NCI-H146 (cell line): ENCODE measurements around the gene RABAC1.
A peak's percentile ranks its signal among the peaks of the same experiment; 100 is the strongest.

Source experiments
- DNase-seq: peaks from one replicate; lab custom pipeline; 2025; lab: John Stamatoyannopoulos, UW

RABAC1 gene

GRCh38 chr19:41990028-41990427 lies 30.9 kb upstream of the RABAC1 start:
- DNase-seq = no peak

- no peak for DNase-seq
Observed at GRCh38 chr19:41988947-41989346, 29.8 kb upstream of the RABAC1 start.

- DNase-seq = no peak
Observed at GRCh38 chr19:41987141-41987860, 28.2 kb upstream of the RABAC1 start.

- DNase-seq = no peak
Observed at GRCh38 chr19:41984961-41985360, 25.8 kb upstream of the RABAC1 start.

GRCh38 chr19:41981724-41982123 lies 22.6 kb upstream of the RABAC1 start:
- DNase-seq = no peak

- no peak for DNase-seq
Observed at GRCh38 chr19:41978470-41978869, 19.3 kb upstream of the RABAC1 start.

- no peak for DNase-seq
Observed at GRCh38 chr19:41977916-41978315, 18.8 kb upstream of the RABAC1 start.

GRCh38 chr19:41974652-41975051 lies 15.5 kb upstream of the RABAC1 start:
- DNase-seq = no peak

GRCh38 chr19:41971363-41971762 lies 12.2 kb upstream of the RABAC1 start:
- DNase-seq = no peak

GRCh38 chr19:41969772-41970458 lies 10.8 kb upstream of the RABAC1 start:
- DNase-seq = no peak

- no peak for DNase-seq
Observed at GRCh38 chr19:41968751-41969595, 9.9 kb upstream of the RABAC1 start.

- no peak for DNase-seq
Observed at GRCh38 chr19:41967054-41967783, 8.1 kb upstream of the RABAC1 start.

GRCh38 chr19:41965106-41965505 lies 6.0 kb upstream of the RABAC1 start:
- no peak for DNase-seq

- no peak for DNase-seq
Observed at GRCh38 chr19:41960973-41961372, 1.9 kb upstream of the RABAC1 start.

- DNase-seq = peak; percentile 86
Observed at GRCh38 chr19:41958367-41959055, 610 bp downstream of the RABAC1 start.

- DNase-seq = peak; percentile 88
Observed at GRCh38 chr19:41957838-41958366, 1.2 kb downstream of the RABAC1 start.

GRCh38 chr19:41957161-41957837 lies 1.8 kb downstream of the RABAC1 start:
- DNase-seq = no peak

GRCh38 chr19:41956621-41957020 lies 2.5 kb downstream of the RABAC1 start:
- DNase-seq = no peak

GRCh38 chr19:41955521-41955920 lies 3.6 kb downstream of the RABAC1 start:
- no peak for DNase-seq

GRCh38 chr19:41951686-41952172 lies 7.4 kb downstream of the RABAC1 start:
- DNase-seq = peak; percentile 71
